Keratinocyte (primary cell): Measurements from ENCODE around the gene NET1. TPM values are rescaled to one million over a fixed set of nuclear protein-coding genes. Genes with fewer than 3 reads are reported as not detected.
"Not testable (repeated sequence)": the region's sequence is repeated elsewhere in the genome, so short reads cannot be mapped to it uniquely, and the experiment has no call there.

ENCODE experiments used
- DNase-seq: peaks from one replicate; pipeline ENCODE4 v3.0.0-alpha.2; 2011; ENCODE audit warnings: low read depth, missing footprints, low spot score
- FAIRE-seq: peaks from 2 replicates; lab custom pipeline; 2011; peaks lifted over from hg19 to GRCh38; lab: Jason Lieb, UNC
- H2AFZ ChIP-seq: 2 replicates; pipeline ENCODE4 v1.6.0; 2012; ENCODE audit warnings: low read length, control low read depth, inconsistent platforms; ENCODE audit not compliant: control insufficient read depth
- H3K27ac ChIP-seq: 2 replicates; pipeline ENCODE4 v1.5.1; 2011; ENCODE audit warnings: low read length; ENCODE audit not compliant: control insufficient read depth, insufficient read depth
- H3K27me3 ChIP-seq: 3 replicates; pipeline ENCODE4 v1.6.0; 2011; ENCODE audit warnings: low read length; ENCODE audit not compliant: control insufficient read depth, insufficient read depth; ENCODE audit errors: extremely low read depth
- H3K36me3 ChIP-seq, 2 experiments: 2 replicates in 1 of 2; 3 replicates in 1 of 2; pipeline ENCODE4 v1.5.1; 2011; ENCODE audit warnings: low read length in 2 of 2, mild to moderate bottlenecking in 1 of 2; ENCODE audit not compliant: control insufficient read depth in 2 of 2, insufficient read depth in 2 of 2; ENCODE audit errors: extremely low read depth in 1 of 2
- H3K4me1 ChIP-seq: 3 replicates; pipeline ENCODE4 v1.5.1; 2011; ENCODE audit warnings: low read length; ENCODE audit not compliant: control insufficient read depth, insufficient read depth; ENCODE audit errors: extremely low read depth
- H3K4me2 ChIP-seq: 3 replicates; pipeline ENCODE4 v1.6.0; 2011; ENCODE audit warnings: low read depth, low read length; ENCODE audit not compliant: control insufficient read depth, insufficient read depth; ENCODE audit errors: extremely low read depth
- H3K4me3 ChIP-seq, 3 experiments: fragments of 200-600 bp in 1 of 3; sonication (generic) in 1 of 3; 2 replicates in 2 of 3; 3 replicates in 1 of 3; pipeline ENCODE4 v1.5.1; 2011 to 2016; ENCODE audit warnings: low read length in 3 of 3, mild to moderate bottlenecking in 3 of 3, control low read depth in 2 of 3, inconsistent platforms in 1 of 3, low read depth in 1 of 3, mixed read lengths in 1 of 3, mixed run types in 1 of 3, moderate library complexity in 1 of 3; ENCODE audit not compliant: control insufficient read depth in 2 of 3, insufficient read depth in 2 of 3; ENCODE audit errors: extremely low read depth in 1 of 3
- H3K79me2 ChIP-seq: 2 replicates; pipeline ENCODE4 v1.6.0; 2012; ENCODE audit warnings: low read length; ENCODE audit not compliant: control insufficient read depth, insufficient read depth
- H3K9ac ChIP-seq: 3 replicates; pipeline ENCODE4 v1.6.0; 2011; ENCODE audit warnings: low read length; ENCODE audit not compliant: control insufficient read depth, insufficient read depth; ENCODE audit errors: extremely low read depth
- H3K9me1 ChIP-seq: 3 replicates; pipeline ENCODE4 v1.6.0; 2011; ENCODE audit warnings: low read length; ENCODE audit not compliant: control insufficient read depth, insufficient read depth; ENCODE audit errors: extremely low read depth
- H3K9me3 ChIP-seq: 2 replicates; pipeline ENCODE4 v1.5.1; 2012; ENCODE audit warnings: low read depth, low read length; ENCODE audit not compliant: control insufficient read depth
- H4K20me1 ChIP-seq: 3 replicates; pipeline ENCODE4 v1.6.0; 2011; ENCODE audit warnings: low read length; ENCODE audit not compliant: control insufficient read depth, insufficient read depth; ENCODE audit errors: extremely low read depth
- dilution Hi-C: fragments of 300-500 bp; cut with MboI; formaldehyde crosslinking; loops from one replicate; pipeline ENCODE4 v1.7.0; 2020; ENCODE audit warnings: low sequenced_read_pairs; ENCODE audit not compliant: extremely low pct_ligation_motif_present
- polyA plus RNA-seq, 5 experiments: library from polyadenylated mRNA; depleted of rRNA in 3 of 5; stranded (reverse) in 3 of 5; stranded (forward) in 1 of 5; unstranded in 1 of 5; fragments of >200 nt; gene quantifications; 1 replicate in 1 of 5; 2 replicates in 3 of 5; 3 replicates in 1 of 5; pipeline versions ENCODE4 v1.2.1 to v1.2.3, GENCODE V29; 2011 to 2012; ENCODE audit warnings: missing spikeins in 2 of 5, low read depth in 1 of 5, low replicate concordance in 1 of 5
- TF ChIP-seq, protein P1 (sequence below), 3 experiments: IDR thresholded peaks in 1 of 3; conservative IDR thresholded peaks in 1 of 3; optimal IDR thresholded peaks in 1 of 3; 2 replicates in 2 of 3; 3 replicates in 1 of 3; pipeline versions ENCODE3 to v1.5.1; 2011; ENCODE audit warnings: low read length in 3 of 3, mild to moderate bottlenecking in 3 of 3, moderate library complexity in 2 of 3, control low read depth in 1 of 3, inconsistent platforms in 1 of 3; ENCODE audit not compliant: insufficient read depth in 2 of 3; ENCODE audit errors: extremely low read depth in 1 of 3

Gene NET1
- polyA plus RNA-seq, 1 donor (not counting 4 experiments of a cell fraction or from before 2014, with no cell fraction given) = 214 TPM

DNA sequence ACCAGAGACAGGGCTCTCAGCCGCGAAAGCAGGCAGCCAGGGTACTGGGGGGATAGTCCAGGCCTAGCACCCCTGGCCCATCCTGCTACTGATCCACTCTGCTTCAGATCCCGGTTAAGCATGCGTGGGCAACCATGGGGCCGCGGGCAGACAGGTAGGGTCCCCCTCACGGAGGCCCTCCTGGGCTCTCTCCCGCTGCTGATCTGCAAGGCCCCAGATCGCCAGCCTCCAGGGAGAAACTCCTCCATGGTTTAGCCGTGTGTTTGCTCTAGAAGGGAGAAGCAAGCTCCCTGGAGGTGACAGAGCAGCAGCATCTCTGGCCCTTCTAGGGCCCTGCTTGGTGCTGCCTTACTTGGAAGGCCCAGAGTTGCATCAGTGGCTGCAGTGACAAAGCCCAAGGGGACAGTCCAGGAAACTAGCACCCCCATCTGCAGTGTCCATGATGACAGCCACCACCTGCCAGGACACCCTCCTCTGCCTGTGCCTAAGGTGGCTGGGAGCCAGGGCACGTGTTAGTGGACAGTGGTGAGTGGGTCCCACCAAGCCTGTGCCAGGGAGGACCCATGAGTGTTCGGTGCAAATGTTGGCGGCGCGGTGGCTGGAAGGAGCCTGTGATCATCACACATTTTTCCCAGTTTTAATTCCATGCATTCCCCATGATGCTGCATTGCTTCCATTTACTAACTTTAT lies 57.9 kb downstream of the NET1 start:
- Histone ChIP-seq H2AFZ (no peak overlapping the region), H3K4me1 (peaks cover 31% of the 10 kb centered on the region), H3K79me2 (no peaks in the 10 kb centered on the region), H3K9me3 (peaks cover 8% of the 10 kb centered on the region), H3K27ac (no peak overlapping the region), H4K20me1 (no peaks in the 10 kb centered on the region), H3K9ac (no peak overlapping the region), H3K36me3 (no peaks in the 10 kb centered on the region), H3K9me1 (no peaks in the 10 kb centered on the region), H3K4me3 (no peak overlapping the region), H3K27me3 (no peaks in the 10 kb centered on the region), H3K4me2 (no peak overlapping the region)
- DNase-seq (no peak), FAIRE-seq (no peak)
- dilution Hi-C loops = no loop called here
- TF ChIP-seq, protein P1, sequence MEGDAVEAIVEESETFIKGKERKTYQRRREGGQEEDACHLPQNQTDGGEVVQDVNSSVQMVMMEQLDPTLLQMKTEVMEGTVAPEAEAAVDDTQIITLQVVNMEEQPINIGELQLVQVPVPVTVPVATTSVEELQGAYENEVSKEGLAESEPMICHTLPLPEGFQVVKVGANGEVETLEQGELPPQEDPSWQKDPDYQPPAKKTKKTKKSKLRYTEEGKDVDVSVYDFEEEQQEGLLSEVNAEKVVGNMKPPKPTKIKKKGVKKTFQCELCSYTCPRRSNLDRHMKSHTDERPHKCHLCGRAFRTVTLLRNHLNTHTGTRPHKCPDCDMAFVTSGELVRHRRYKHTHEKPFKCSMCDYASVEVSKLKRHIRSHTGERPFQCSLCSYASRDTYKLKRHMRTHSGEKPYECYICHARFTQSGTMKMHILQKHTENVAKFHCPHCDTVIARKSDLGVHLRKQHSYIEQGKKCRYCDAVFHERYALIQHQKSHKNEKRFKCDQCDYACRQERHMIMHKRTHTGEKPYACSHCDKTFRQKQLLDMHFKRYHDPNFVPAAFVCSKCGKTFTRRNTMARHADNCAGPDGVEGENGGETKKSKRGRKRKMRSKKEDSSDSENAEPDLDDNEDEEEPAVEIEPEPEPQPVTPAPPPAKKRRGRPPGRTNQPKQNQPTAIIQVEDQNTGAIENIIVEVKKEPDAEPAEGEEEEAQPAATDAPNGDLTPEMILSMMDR (optimal IDR thresholded peaks at IDR 0.05 in 1 of 3, IDR thresholded peaks at IDR 0.05 in 1 of 3, conservative IDR thresholded peaks at IDR 0.05 in 1 of 3; ENCODE audit: extremely low read depth in 1 of 3, insufficient read depth in 2 of 3, low read length in 3 of 3) = no peak

DNA sequence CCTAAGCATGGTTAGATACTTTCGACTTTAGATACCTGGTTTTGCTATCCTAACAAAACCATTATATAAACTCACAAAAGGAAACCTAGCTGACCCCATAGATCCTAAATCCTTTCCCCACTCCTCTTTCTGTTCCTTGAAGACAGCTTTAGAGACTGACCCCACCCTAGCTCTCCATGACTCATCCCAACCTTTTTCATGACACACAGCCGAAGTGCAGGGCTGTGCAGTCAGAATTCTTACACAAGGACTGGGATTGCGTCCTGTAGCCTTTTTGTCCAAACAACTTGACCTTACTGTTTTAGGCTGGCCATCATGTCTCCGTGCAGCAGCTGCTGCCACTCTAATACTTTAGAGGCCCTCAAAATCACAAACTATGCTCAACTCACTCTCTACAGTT lies 62.3 kb downstream of the NET1 start:
- DNase-seq, H3K27ac ChIP-seq, dilution Hi-C loops, H3K9ac ChIP-seq, H3K9me3 ChIP-seq, H3K4me2 ChIP-seq, H3K4me3 ChIP-seq, FAIRE-seq, H3K4me1 ChIP-seq, H3K36me3 ChIP-seq, H2AFZ ChIP-seq, H3K27me3 ChIP-seq, H4K20me1 ChIP-seq, H3K9me1 ChIP-seq, H3K79me2 ChIP-seq: not testable (repeated sequence)

DNA sequence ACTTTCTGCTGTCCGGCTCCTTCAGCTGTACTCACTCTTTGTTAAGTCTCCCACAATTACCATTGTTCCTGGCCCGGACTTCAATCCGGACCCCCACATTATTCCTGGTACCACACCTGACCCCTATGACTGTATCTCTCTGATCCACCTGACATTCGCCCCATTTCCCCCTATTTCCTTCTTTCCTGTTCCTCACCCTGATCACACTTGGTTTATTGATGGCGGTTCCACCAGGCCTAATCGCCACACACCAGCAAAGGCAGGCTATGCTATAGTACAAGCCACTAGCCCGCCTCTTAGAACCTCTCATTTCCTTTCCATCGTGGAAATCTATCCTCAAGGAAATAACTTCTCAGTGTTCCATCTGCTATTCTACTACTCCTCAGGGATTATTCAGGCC lies 62.7 kb downstream of the NET1 start:
- FAIRE-seq, H3K4me1 ChIP-seq, DNase-seq, H4K20me1 ChIP-seq, H3K27me3 ChIP-seq, H3K27ac ChIP-seq, dilution Hi-C loops, H3K9me3 ChIP-seq, H2AFZ ChIP-seq, H3K4me2 ChIP-seq, H3K9me1 ChIP-seq, H3K36me3 ChIP-seq, H3K9ac ChIP-seq, H3K79me2 ChIP-seq, H3K4me3 ChIP-seq: not testable (repeated sequence)

DNA sequence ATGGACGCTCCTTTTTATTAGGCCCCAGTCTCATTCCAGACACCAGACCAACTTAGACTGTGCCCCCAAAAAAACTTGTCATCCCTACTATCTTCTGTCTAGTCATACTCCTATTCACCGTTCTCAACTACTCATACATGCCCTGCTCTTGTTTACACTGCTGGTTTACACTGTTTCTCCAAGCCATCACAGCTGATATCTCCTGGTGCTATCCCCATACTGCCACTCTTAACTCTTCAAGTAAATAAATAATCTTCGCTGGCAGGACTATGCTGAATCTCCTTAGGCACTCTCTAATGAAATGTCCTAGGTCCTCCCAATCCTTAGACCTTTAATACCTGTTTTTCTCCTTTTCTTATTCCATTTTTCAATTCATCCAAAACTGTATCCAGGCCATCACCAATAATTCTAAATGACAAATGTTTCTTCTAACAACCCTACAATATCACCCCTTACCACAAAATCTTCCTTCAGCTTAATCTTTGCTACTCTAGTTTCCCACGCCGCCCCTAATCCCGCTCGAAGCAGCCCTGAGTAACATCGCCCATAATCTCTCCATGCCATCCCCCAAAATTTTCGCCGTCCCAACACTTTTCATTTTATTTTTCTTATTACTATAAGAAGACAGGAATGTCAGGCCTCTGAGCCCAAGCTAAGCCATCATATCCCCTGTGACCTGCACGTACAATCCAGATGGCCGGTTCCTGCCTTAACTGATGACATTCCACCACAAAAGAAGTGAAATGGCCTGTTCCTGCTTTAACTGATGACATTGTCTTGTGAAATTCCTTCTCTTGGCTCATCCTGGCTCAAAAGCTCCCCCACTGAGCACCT lies 63.8 kb downstream of the NET1 start:
- H3K4me2 ChIP-seq, dilution Hi-C loops, H3K9me3 ChIP-seq, H4K20me1 ChIP-seq, H2AFZ ChIP-seq, H3K9ac ChIP-seq, H3K36me3 ChIP-seq, H3K4me1 ChIP-seq, H3K4me3 ChIP-seq, FAIRE-seq, H3K27ac ChIP-seq, H3K9me1 ChIP-seq, H3K27me3 ChIP-seq, H3K79me2 ChIP-seq, DNase-seq: not testable (repeated sequence)
